GM10248 (cell line): ENCODE results near the gene UBASH3B.

Source experiments
- CTCF ChIA-PET: fragments of 300-600 bp; sonication (Branson Sonifier 250); formaldehyde crosslinking; extraction: SDS; loops from one replicate; lab custom pipeline; 2021; ENCODE audit warnings: antibody characterized with exemption; lab: Yijun Ruan, JAX
- POLR2A ChIA-PET: fragments of 350-650 bp; sonication (Branson Sonifier 250); formaldehyde crosslinking; extraction: SDS; loops from one replicate; lab custom pipeline; 2020; ENCODE audit warnings: antibody characterized with exemption; lab: Yijun Ruan, JAX
- DNase-seq: peaks from one replicate; pipeline ENCODE4 v3.0.0; 2012; ENCODE audit errors: extremely low spot score
- CTCF ChIP-seq: IDR thresholded peaks from 2 replicates; pipeline ENCODE4 v1.5.1; 2012; ENCODE audit warnings: mild to moderate bottlenecking, low read depth; ENCODE audit errors: extremely low read depth, missing control alignments, control extremely low read depth

The UBASH3B gene

DNA sequence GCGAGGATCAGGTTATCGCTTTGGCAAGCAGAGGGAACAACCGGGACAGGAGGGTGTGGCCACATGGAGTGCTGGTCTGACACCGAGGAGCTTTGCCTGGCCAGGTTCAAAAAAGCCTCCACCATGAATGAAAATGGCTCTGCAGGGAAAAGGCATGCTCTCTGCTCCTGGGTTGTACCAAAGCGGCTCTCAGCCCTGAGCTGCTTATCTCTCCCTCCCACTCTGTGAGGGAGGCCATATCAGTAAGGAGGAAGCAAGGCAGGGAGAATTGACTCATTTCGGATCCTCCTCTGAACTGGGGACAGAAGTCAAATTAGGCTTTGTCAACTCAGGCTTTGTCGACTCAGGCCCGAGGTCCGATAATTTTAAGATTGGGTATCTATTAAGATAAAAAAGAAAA lies 99.9 kb downstream of the UBASH3B start:
- ChIA-PET CTCF (interaction anchor here (0.7 to 9.0 kb wide), 31 partner anchors 10 to 178 kb away, joined by 3 to 117 read pairs (median 4); partner anchors contain the start of gene UBASH3B), POLR2A (no interaction called here)
- no peak for DNase-seq
- no peak for TF ChIP-seq CTCF

DNA sequence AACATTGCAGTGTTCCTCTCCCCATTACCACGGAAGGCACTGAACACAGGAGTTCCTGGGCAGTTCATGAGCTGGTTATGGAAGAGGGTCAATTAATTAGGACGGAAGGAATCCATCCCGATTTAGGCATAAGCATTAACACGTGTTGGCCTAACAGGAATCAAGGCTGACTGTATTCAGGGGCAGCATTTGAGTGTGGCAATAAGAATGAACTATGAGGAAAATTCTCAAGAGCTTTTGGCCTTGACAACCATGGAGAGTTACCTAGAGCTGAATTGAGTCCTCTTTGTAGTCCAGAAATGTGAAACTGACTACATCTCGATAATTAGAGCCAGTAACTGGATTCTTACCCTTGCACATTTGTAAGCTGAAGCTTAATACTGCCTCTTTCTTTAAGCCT lies 100.4 kb downstream of the UBASH3B start:
- TF ChIP-seq CTCF: no peak
- POLR2A ChIA-PET: no interaction called here
- CTCF ChIA-PET: interaction anchor here (0.8 to 9.0 kb wide), 19 partner anchors 9 to 298 kb away, joined by 3 to 117 read pairs (median 13); partner anchors contain the start of gene UBASH3B
- no peak for DNase-seq

DNA sequence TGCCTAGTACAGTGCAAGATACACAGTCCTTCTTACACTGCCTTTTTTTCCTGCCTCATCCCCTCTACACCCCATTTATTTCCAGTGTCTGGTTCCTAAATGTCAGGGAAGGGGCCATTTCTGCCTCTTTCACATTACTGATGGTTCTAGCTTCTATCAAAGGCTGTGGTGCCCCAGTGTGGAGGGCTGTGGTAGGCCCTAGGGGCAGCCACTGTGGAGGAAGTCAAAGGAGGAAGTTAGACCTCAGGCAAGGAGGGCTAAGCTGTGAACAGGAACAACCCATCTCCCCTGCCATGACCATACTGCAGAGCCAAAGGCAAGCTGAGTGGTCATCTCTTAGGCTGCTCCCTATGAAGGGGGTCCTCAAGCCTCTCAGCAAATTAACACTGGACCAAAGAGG lies 100.9 kb downstream of the UBASH3B start:
- POLR2A ChIA-PET: no interaction called here
- CTCF ChIA-PET: interaction anchor here (0.7 to 9.0 kb wide), 21 partner anchors 9 to 298 kb away, joined by 3 to 117 read pairs (median 6); partner anchors contain the start of gene UBASH3B
- TF ChIP-seq CTCF: peak; percentile 50
- peak; percentile 50 for DNase-seq

DNA sequence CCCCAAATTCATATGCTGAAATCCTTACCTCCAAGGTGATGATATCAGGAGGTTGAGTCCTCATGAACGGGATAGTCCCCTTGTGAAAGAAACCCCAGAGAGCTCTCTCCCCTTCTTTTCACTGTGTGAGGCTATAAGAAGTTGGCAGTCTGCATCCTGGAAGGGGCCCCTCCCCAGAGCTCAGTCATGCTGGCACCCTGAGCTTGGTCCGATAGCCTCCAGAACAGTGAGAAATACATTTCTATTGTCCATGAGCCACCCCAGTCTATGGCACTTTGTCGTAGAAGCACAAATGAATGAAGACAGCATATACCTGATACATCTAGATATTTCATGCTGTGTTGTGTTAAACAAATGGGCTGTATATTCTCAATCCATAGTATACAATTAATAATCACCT lies 101.7 kb downstream of the UBASH3B start:
- no peak for TF ChIP-seq CTCF
- CTCF ChIA-PET: interaction anchor here (0.7 to 9.0 kb wide), 8 partner anchors 8 to 125 kb away, joined by 3 to 117 read pairs (median 30); no protein-coding TSS in a partner anchor
- POLR2A ChIA-PET: no interaction called here
- no peak for DNase-seq

DNA sequence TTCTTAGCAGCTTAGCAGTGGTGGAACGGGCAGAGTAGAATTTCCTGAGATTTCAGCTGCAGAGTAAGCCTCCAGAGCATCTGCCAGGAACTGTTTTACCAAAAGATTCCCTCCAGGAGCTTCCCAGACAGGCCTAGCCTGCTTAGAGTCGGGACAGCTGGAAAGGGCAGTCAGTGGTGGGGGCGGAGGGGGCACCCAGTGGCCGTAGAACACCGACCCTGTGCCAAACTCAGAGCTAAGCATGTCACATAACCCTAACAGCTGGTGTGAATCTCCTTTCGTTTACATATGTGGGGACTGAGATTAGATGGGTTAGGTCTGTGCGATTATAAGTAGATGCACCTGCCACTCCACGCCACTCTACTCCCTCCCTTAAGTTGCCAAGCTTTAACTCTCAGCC lies 102.8 kb downstream of the UBASH3B start:
- DNase-seq: no peak
- no peak for TF ChIP-seq CTCF
- POLR2A ChIA-PET: interaction anchor here (1.1 kb wide), 1 partner anchor 13 kb away, joined by 4 read pairs; no protein-coding TSS in a partner anchor
- CTCF ChIA-PET: interaction anchor here (0.7 to 9.0 kb wide), 12 partner anchors 7 to 127 kb away, joined by 3 to 117 read pairs (median 4); no protein-coding TSS in a partner anchor

GRCh38 chr11:122758974-122759373 lies 103.5 kb downstream of the UBASH3B start:
- no peak for TF ChIP-seq CTCF
- POLR2A ChIA-PET: interaction anchor here (1.1 kb wide), 1 partner anchor 13 kb away, joined by 4 read pairs; no protein-coding TSS in a partner anchor
- CTCF ChIA-PET: interaction anchor here (0.7 to 9.0 kb wide), 13 partner anchors 11 to 127 kb away, joined by 3 to 117 read pairs (median 4); no protein-coding TSS in a partner anchor
- no peak for DNase-seq

DNA sequence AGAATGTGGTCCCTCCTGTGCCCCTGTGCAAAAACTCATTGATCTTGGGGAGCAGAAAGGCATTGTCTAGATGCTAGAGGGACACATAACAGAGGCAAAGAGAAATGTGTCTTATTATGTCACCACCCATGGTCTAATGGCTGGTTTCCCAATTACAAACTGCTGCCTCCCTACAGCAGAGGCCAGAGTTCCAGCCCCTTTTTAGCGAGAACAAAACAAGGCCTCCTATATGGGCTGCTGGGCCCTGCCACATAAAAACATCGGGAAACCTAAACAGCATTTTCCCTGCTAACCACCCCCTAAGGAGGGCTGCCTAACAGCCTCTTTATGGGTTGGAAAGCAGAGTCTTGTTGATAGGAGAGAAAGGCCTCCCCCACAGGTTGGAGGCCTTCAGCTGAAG lies 107.6 kb downstream of the UBASH3B start:
- DNase-seq: no peak
- TF ChIP-seq CTCF: no peak
- ChIA-PET POLR2A (no interaction called here), CTCF (interaction anchor here (0.9 to 6.0 kb wide), 4 partner anchors 7 to 33 kb away, joined by 4 to 37 read pairs (median 6); no protein-coding TSS in a partner anchor)
